ENCODE measurements around the gene EPB41. TPM values are rescaled to one million over a fixed set of nuclear protein-coding genes. Genes with fewer than 3 reads are reported as not detected.

EPB41 gene
- total and polyA plus RNA-seq, 2 of the 4 experiments (the other 2 are of a cell fraction), result 4.6 to 10.0 TPM

DNA sequence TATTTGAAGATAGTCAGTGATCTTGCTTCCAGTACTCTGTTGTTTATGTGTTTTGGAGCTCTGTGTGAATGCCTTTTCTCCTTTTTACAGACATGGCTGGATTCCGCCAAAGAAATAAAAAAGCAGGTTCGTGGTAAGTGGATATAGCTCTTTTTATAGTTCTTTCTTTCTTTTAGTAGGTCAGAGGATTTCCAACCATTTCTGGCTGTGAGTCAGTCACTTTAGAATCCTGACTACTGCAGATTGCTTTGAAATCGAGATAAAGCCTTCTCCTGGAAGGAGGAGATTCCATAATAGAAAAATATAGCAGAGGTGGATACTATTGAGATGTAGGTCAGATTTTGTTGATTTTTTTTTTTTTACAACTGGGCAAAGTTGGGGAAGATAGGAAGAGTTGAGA is 97.4 kb downstream of the EPB41 start:
- BruUV-seq (replicated peaks), result no TSS peak
- H3K18ac ChIP-seq (ENCODE audit: low read depth, low read length), result no peak overlapping the region
- no peak overlapping the region for H3K4me3 ChIP-seq (ENCODE audit: insufficient read depth, low read depth, low read length)
- intact Hi-C loops (cut with micrococcal nuclease) (no loop called here), dilution Hi-C loops (cut with HindIII; ENCODE audit: low sequenced_read_pairs, unreplicated experiment) (no loop called here), in situ Hi-C loops (cut with MboI; ENCODE audit: low sequenced_read_pairs) (no loop called here)
- no peak overlapping the region for H3K4ac ChIP-seq (ENCODE audit: low read depth, low read length)
- DNase-seq (peak; percentile 20), ATAC-seq (ENCODE audit: low read depth) (no peak)
- H3K14ac ChIP-seq (replicated peaks; ENCODE audit: low read depth, low read length), result no peak overlapping the region
- no peak overlapping the region for H2BK120ac ChIP-seq (ENCODE audit: low read depth, low read length)
- no peaks in the 10 kb centered on the region for H3K9me1 ChIP-seq (ENCODE audit: insufficient read depth, low read length)
- no peaks in the 10 kb centered on the region for H3K9me3 ChIP-seq (ENCODE audit: control insufficient read depth, insufficient read depth, low read length)
- H4K91ac ChIP-seq (ENCODE audit: insufficient read depth, low read depth, low read length), result no peak overlapping the region
- H3K4me2 ChIP-seq (ENCODE audit: low read depth, low read length), result no peak overlapping the region
- H4K5ac ChIP-seq (ENCODE audit: low read depth, low read length), result no peak overlapping the region
- H4K20me1 ChIP-seq (ENCODE audit: insufficient read depth, low read length), result no peaks in the 10 kb centered on the region
- no peak overlapping the region for H4K8ac ChIP-seq (ENCODE audit: low read depth in 2 of 2, low read length in 2 of 2)
- H2BK15ac ChIP-seq (ENCODE audit: low read depth, low read length), result no peak overlapping the region
- H2BK5ac ChIP-seq (ENCODE audit: low read depth, low read length, poor library complexity, severe bottlenecking), result no peak overlapping the region
- no peaks in the 10 kb centered on the region for H3K27me3 ChIP-seq (ENCODE audit: control insufficient read depth, insufficient read depth, low read length)
- no peak overlapping the region for H3K27ac ChIP-seq (ENCODE audit: insufficient read depth, low read length)
- no peaks in the 10 kb centered on the region for H3K4me1 ChIP-seq (ENCODE audit: control insufficient read depth, insufficient read depth, low read length)
- ChIA-PET POLR2A (ENCODE audit: unreplicated experiment) (no interaction called here), CTCF (interaction anchor here (1.0 kb wide), 1 partner anchor 13 kb away, joined by 3 read pairs; no protein-coding TSS in a partner anchor)
- no peak for TF ChIP-seq SMC3 (IDR thresholded peaks at IDR 0.05; ENCODE audit: low read depth, low read length)
- no peak for TF ChIP-seq POLR2A (IDR thresholded peaks at IDR 0.05; ENCODE audit: low read depth, low read length)
- no peak for TF ChIP-seq CHD1 (IDR thresholded peaks at IDR 0.05; ENCODE audit: low read depth, low read length)
- TF ChIP-seq, protein P1, sequence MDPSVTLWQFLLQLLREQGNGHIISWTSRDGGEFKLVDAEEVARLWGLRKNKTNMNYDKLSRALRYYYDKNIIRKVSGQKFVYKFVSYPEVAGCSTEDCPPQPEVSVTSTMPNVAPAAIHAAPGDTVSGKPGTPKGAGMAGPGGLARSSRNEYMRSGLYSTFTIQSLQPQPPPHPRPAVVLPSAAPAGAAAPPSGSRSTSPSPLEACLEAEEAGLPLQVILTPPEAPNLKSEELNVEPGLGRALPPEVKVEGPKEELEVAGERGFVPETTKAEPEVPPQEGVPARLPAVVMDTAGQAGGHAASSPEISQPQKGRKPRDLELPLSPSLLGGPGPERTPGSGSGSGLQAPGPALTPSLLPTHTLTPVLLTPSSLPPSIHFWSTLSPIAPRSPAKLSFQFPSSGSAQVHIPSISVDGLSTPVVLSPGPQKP (IDR thresholded peaks at IDR 0.05; ENCODE audit: borderline replicate concordance, low read depth, low read length), result no peak
- TF ChIP-seq, protein P2, sequence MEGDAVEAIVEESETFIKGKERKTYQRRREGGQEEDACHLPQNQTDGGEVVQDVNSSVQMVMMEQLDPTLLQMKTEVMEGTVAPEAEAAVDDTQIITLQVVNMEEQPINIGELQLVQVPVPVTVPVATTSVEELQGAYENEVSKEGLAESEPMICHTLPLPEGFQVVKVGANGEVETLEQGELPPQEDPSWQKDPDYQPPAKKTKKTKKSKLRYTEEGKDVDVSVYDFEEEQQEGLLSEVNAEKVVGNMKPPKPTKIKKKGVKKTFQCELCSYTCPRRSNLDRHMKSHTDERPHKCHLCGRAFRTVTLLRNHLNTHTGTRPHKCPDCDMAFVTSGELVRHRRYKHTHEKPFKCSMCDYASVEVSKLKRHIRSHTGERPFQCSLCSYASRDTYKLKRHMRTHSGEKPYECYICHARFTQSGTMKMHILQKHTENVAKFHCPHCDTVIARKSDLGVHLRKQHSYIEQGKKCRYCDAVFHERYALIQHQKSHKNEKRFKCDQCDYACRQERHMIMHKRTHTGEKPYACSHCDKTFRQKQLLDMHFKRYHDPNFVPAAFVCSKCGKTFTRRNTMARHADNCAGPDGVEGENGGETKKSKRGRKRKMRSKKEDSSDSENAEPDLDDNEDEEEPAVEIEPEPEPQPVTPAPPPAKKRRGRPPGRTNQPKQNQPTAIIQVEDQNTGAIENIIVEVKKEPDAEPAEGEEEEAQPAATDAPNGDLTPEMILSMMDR (conservative IDR thresholded peaks at IDR 0.05; ENCODE audit: low read depth, low read length), result no peak
- no peak for TF ChIP-seq MAZ (IDR thresholded peaks at IDR 0.05; ENCODE audit: borderline replicate concordance, low read depth, low read length)
- TF ChIP-seq, protein P3, sequence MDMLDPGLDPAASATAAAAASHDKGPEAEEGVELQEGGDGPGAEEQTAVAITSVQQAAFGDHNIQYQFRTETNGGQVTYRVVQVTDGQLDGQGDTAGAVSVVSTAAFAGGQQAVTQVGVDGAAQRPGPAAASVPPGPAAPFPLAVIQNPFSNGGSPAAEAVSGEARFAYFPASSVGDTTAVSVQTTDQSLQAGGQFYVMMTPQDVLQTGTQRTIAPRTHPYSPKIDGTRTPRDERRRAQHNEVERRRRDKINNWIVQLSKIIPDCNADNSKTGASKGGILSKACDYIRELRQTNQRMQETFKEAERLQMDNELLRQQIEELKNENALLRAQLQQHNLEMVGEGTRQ (IDR thresholded peaks at IDR 0.05; ENCODE audit: low read depth, low read length), result no peak
- no peak for TF ChIP-seq RFX5 (IDR thresholded peaks at IDR 0.05; ENCODE audit: low read depth, low read length)
- no peak for TF ChIP-seq RCOR1 (IDR thresholded peaks at IDR 0.05; ENCODE audit: insufficient replicate concordance, low read length)
- TF ChIP-seq FOS (IDR thresholded peaks at IDR 0.05; ENCODE audit: low read depth, low read length), result no peak
- TF ChIP-seq MAFK (IDR thresholded peaks at IDR 0.05; ENCODE audit: low read depth, low read length), result no peak
- TF ChIP-seq BHLHE40 (IDR thresholded peaks at IDR 0.05; ENCODE audit: low read depth, low read length), result no peak
- no peak for TF ChIP-seq RAD21 (IDR thresholded peaks at IDR 0.05; ENCODE audit: low read length)
- no peak for TF ChIP-seq CEBPB (IDR thresholded peaks at IDR 0.05; ENCODE audit: low read depth, low read length)
- TF ChIP-seq NFE2L2 (IDR thresholded peaks at IDR 0.05; ENCODE audit: low read depth, low read length), result no peak
- no peak overlapping the region for H2AK9ac ChIP-seq (replicated peaks; ENCODE audit: low read depth, low read length, poor library complexity)
- H3K36me3 ChIP-seq (ENCODE audit: control insufficient read depth, insufficient read depth, low read length), result no peaks in the 10 kb centered on the region
- H3K23ac ChIP-seq (ENCODE audit: low read depth, low read length), result no peak overlapping the region
- no peak overlapping the region for H3K9ac ChIP-seq (ENCODE audit: low read depth, low read length)
- no peak overlapping the region for H2BK20ac ChIP-seq (ENCODE audit: low read depth, low read length)
- H2AFZ ChIP-seq (replicated peaks; ENCODE audit: low read length, poor library complexity), result no peak overlapping the region
- H3K79me1 ChIP-seq (ENCODE audit: low read depth in 1 of 2, low read length in 2 of 2), result no peaks in the 10 kb centered on the region
- H3K56ac ChIP-seq (ENCODE audit: extremely low read depth, insufficient read depth, low read length), result no peak overlapping the region
- no peak overlapping the region for H2AK5ac ChIP-seq (ENCODE audit: low read depth, low read length)
- WGBS, 2 experiments (ENCODE audit: extremely low coverage in 2 of 2, insufficient read length in 1 of 2), result no CpG with 5 or more reads among the region's 3 CpGs

Data from IMR-90 (cell line).